ACHN (cell line): ENCODE measurements around the gene MC1R.
A peak's percentile ranks its signal among the peaks of the same experiment; 100 is the strongest.
"Not testable (repeated sequence)": the region's sequence is repeated elsewhere in the genome, so short reads cannot be mapped to it uniquely, and the experiment has no call there.

Source experiments
- DNase-seq: peaks from one replicate; pipeline ENCODE4 v3.0.0-alpha.2; 2015
- in situ Hi-C: cut with HindIII; loops from 2 replicates; pipeline ENCODE4 v1.10.0; 2017; ENCODE audit warnings: low sequenced_read_pairs, low pct_ligation_motif_present, low pct_unique_long_range_greater_than_20kb

MC1R gene

GRCh38 chr16:89918453-89919347 lies at the start of gene MC1R:
Gene MC1R (plus strand): TSS chr16:89918862. CDS start chr16:89919259, 397 bp downstream.
- in situ Hi-C loops = no loop called here
- DNase-seq = peak; percentile 61

- no peak for DNase-seq
- in situ Hi-C loops = no loop called here
Observed at GRCh38 chr16:89869911-89870310, 48.8 kb upstream of the MC1R start.

- in situ Hi-C loops = no loop called here
- DNase-seq = no peak
Observed at GRCh38 chr16:89870440-89870839, 48.2 kb upstream of the MC1R start.

DNA sequence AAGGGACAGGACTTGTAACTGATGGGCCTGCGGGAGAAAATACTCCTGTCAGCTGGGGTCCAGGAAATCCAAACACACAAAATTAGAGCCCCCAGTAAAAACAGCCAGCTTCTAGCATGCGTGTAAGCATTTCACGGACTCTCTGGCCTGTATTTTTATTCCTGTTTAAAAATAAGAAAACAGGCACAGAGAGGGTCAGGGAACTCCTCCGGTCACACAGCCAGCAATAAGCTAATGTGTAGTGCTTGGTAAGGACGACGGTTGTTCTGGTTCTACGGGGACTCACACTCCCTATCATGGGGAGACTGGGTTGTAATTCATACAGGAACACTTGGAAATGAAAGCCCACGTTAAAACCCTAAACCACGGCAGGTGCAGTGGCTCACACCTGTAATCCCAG lies 46.8 kb upstream of the MC1R start:
- no peak for DNase-seq
- in situ Hi-C loops = no loop called here

GRCh38 chr16:89873109-89873971 lies 45.3 kb upstream of the MC1R start, which contains the start of gene TCF25:
Gene TCF25 (plus strand): TSS chr16:89873592. CDS start chr16:89873668, 76 bp downstream.
- in situ Hi-C loops = no loop called here
- peak; percentile 87 for DNase-seq

- peak; percentile 95 for DNase-seq
- in situ Hi-C loops = no loop called here
Observed at GRCh38 chr16:89873972-89874689, 44.5 kb upstream of the MC1R start.

- DNase-seq, in situ Hi-C loops: not testable (repeated sequence)
Observed at GRCh38 chr16:89879123-89879522, 39.5 kb upstream of the MC1R start.

- in situ Hi-C loops = no loop called here
- no peak for DNase-seq
Observed at GRCh38 chr16:89880477-89881367, 37.9 kb upstream of the MC1R start.

DNA sequence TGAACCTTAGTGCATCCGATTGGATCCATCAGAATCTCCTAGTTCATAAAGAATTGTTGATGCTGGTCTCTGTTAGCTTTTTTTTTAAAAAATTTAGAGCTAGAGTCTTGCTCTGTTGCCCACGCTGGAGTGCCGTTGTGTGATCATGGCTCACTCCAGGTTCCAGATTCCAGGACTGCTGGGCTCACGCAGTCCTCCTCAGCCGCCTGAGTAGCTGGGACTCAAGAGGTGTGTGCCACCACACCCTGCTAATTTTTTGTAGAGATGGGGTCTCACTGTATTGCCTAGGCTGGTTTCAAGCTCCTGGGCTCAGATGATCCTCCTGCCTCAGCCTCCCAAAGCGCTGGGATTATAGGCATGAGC lies 37.3 kb upstream of the MC1R start:
- DNase-seq = no peak
- in situ Hi-C loops = no loop called here

DNA sequence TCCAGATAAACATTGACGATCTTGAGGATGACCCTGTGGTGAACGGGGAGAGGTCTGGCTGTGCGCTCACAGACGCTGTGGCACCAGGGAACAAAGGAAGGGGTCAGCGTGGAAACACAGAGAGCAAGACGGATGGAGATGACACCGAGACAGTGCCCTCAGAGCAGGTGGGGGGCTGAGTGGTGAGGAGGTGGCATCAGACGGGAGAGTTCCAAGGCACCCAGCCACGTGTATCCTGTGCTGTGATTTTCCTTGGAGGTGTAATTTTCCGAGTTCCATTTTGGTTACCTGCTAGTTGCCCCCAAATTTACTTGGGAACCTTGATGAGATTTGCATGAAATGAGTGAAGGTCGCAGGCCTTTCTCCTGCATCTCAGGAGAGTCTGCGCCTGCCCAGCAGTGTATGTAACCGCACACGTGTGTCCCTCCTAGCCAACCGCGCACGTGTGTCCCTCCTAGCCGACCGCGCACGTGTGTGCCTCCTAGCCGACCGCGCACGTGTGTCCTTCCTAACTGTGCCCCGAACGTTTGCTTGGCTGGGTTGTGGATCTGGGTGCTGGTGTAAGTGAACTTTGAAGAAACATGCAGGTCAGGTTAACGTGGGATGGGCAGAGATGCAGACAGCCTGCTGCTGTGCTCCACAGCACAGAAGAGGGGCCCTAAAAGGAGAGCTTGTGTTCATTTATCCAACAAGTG lies 35.2 kb upstream of the MC1R start:
- no peak for DNase-seq
- in situ Hi-C loops = no loop called here

DNA sequence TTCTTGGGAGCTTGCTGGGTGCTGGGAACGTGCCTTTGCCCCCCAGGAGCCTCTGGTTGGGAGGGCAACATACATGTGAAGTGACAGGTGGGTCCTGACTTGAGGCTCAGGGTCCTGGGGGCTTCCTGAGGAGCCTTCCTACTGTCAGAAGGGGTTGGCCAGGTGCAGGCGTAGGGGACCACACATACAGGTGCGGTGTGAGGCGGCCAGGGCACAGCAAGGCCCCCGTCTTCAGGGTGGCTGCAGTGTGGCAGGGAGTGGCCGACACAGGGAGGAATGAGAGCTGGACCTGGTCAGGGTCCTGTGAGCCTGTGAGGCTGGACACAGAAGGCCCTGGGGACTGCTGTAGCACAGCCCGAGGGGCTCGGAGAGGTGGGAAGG lies 34.6 kb upstream of the MC1R start:
- in situ Hi-C loops = no loop called here
- DNase-seq = no peak

DNA sequence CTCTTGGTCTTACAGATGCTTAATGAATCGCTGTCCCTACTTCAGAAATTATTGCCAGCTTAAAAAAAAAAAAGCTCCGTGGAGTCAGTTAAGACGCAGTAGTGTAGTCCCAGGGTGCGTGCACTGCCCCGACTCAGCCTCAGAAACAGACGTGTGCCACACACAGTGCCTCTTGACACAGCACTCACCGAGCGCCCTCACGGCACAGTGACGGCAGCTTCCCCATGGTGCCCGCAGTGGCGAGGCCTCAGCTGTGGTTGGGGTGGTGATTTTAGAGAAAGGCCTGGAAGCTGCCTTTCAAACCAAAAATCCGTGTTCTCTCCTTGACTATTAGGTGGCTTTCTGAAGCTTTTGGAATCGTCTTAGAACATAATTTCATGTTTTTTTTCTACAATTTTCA lies 31.4 kb upstream of the MC1R start:
- no peak for DNase-seq
- in situ Hi-C loops = no loop called here

- in situ Hi-C loops = no loop called here
- no peak for DNase-seq
Observed at GRCh38 chr16:89890200-89890599, 28.5 kb upstream of the MC1R start.

- DNase-seq = no peak
- in situ Hi-C loops = no loop called here
Observed at GRCh38 chr16:89890886-89891657, 27.6 kb upstream of the MC1R start.

DNA sequence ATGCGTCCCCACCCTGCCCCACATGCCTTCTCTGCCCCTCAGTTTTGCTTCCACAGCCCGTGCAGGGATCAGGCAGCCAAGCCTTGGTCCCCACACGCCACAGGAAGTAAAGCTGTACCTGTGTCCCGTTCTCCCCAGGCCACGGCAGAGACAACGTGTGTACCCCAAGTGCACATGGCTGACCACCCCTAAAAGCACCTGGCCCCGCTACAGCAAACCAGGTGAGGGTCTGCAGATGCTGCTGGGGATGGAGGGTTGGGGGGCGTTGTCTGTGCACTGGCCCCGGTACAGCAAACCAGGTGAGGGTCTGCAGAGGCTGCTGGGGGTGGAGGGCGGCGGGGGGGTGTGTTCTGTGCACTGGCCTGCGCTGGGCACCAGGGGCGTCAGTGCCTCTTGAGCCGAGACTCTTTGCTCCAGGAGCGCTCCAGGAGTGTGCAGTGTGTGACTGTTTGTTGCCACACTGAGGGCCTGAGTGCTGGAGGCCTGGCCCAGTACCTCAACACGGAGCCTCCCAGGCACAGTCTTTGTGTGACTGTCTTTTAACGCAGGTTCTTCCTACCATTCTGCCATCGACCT lies 26.5 kb upstream of the MC1R start:
- DNase-seq = no peak
- in situ Hi-C loops = no loop called here

DNA sequence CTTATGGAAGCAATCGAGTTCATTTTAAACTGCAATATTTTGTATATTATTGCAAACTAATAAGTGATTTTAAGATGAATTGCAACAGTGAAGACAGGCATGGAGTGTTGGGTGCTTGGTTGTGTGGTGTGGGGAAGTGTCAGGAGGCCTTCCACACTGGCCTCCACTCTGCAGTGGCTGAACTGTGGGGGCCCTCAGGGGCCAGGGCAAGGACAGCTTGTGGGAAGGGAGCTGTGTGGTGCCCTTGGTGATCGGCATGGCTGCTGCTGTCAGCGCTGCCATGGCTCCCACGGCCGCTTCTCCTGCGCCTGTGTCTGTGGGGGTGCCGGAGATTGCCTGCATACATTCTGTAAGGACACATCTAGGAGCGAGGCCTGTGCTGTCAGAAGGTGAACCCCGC lies 26.0 kb upstream of the MC1R start:
- DNase-seq = no peak
- in situ Hi-C loops = no loop called here
